GM18526 (cell line): ENCODE data around the gene OSBPL2.

Source experiments
- POLR2A ChIP-seq: IDR thresholded peaks from 3 replicates; pipeline ENCODE4 v1.6.1; 2011; ENCODE audit not compliant: insufficient read length; ENCODE audit errors: extremely low read depth

OSBPL2 gene

DNA sequence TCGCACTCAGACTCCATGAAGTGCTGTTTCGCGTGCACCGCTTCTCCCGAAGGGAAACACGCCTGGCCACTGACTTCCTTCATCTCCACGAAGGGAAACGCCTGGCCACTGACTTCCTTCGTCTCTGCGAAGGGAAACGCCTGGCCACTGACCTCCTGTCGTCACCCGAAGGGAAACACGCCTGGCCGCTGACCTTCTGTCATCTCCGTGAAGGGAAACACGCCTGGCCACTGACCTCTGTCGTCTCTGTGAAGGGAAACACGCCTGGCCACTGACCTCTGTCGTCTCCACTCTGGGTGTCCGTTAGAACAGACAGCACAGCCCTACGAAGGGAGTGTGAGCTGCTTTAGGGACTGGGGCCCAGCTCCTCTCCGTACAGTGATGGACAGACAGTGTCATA lies 47.4 kb downstream of the OSBPL2 start:
- TF ChIP-seq POLR2A, result no peak

DNA sequence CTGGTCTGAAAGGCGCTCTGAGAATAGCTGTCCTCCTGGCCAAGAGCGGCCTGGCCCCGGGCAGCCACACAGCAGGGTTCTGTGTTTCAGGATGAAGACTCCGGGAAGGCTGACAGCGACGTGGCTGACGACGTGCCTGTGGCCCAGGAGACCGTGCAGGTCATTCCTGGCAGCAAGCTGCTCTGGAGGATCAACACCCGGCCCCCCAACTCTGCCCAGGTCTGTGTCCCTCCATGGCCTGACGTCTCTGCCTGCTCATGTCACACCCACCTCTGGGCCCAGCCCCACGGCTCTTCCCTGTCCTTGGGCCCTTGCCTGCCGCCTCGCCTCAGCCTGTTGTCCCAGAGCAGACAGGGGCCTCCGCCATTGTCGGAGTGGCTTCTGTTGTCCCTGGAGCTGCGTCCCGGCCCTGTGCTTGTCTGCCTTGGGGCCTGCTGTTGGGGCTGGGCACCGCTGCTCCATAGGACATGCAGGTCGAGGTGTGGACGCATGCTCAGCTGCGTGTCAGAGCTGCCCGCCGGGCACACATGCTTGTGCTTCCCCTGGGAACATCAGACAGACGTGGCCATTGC lies 48.3 kb downstream of the OSBPL2 start:
- TF ChIP-seq POLR2A, result no peak

DNA sequence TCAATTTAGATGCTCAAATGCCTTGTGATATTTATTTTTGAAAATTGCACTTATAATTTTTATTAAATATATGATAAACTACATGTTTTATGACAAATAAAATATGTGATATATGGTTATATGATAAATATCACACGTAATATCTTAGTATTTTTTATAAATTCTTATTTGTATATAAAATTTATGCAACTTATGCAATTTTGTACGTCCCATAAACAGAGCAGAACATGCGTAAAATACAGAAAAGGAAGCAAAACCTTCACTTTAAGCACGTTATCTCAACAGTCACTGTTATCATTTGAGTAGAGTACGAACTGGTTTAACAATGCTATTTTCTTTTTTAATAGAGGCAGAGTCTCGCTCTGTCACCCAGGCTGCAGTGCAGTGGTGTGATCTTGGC lies 48.8 kb downstream of the OSBPL2 start:
- TF ChIP-seq POLR2A, result no peak

DNA sequence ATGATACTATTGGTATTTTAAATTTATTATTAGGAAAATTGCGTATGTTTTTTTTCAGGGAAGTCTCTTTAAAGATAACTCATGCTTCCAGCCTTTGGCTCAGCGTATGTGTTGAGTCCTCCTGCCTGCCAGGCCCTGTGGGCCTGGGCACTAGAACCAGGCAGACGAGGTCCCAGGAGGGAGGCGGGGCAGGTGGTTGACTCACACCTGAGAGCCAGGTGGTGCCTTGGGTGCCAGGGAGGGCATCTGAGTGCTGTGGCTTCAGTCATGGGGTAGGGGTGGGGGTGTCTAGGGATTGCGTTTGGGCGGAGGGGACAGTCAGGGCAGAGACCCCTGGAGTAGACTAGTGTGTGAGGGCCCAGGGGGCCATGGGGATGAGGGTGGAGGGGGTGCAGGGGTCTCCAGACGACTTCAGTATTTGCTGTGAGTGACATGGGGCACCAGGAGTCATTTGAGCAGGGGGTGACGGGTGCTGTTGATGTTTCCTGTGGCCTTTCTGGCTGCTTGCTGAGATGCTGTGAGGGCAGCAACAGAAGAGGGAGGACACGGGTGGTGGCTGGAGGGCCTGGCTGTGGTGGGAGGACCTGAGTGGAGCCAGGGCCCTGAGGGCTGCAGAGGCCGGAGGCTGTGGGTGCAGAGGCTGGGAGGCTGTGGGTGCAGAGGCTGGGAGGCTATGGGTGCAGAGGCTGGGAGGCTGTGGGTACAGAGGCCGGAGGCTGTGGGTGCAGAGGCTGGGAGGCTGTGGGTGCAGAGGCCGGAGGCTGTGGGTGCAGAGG lies 49.6 kb downstream of the OSBPL2 start:
- TF ChIP-seq POLR2A, result no peak

DNA sequence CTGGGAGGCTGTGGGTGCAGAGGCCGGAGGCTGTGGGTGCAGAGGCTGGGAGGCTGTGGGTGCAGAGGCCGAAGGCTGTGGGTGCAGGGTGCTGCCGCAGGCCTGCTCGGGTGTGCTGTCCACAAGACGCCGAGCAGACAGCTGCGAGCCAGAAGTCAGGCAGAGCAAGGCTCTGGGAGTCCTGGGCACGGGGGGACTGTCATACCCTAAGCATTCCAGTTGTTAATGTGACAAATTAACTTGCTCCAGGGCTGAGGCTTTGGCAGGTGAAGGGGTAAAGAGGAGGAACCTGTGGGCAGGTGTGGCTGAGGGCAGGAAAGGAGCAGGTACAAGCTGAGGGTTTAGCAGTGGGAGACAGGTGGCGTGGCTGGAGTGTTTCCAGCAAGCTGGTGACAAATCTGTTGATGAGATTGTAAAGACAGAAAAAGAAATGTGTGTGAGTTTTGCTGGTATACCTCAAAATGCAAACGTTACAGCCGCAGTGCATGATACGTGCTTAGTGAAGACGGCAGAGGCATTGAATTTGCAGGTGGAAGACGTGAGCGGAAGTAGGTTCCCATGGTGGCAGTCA lies 50.3 kb downstream of the OSBPL2 start:
- no peak for TF ChIP-seq POLR2A

DNA sequence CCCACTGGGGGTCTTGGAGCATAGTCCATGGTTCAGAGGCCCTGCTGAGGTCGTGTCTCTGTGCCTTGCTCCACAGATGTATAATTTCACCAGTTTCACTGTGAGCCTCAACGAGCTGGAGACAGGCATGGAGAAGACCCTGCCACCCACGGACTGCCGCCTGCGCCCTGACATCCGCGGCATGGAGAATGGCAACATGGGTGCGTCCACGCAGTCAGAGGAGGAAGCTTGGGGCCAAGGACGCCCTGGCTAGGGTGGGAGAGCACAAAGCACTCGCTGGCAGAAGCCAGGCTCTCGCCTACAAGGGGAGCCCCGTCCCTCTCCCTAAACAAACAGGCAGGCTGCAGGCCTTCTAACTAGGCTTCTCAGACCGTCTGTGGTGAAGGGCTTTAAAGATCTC lies 50.8 kb downstream of the OSBPL2 start:
- no peak for TF ChIP-seq POLR2A

DNA sequence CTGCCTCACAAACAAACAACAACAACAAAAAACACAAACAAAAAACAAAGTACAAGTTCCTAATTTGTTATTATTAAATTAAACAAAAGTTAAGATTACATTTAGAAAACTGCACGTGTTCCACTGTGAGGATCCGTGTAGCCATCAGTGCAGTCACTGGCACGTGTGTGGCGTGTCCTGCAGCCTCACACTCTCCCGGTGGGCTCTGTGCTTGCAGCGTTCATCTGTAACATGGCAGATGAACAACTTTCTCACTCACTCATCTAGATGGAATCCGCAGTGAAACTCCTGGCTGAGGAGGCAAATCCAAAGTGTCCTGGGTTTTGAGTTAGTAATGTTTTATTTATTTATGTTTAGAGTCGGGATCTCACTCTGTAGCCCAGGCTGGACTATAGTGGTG lies 51.6 kb downstream of the OSBPL2 start:
- TF ChIP-seq POLR2A, result no peak

DNA sequence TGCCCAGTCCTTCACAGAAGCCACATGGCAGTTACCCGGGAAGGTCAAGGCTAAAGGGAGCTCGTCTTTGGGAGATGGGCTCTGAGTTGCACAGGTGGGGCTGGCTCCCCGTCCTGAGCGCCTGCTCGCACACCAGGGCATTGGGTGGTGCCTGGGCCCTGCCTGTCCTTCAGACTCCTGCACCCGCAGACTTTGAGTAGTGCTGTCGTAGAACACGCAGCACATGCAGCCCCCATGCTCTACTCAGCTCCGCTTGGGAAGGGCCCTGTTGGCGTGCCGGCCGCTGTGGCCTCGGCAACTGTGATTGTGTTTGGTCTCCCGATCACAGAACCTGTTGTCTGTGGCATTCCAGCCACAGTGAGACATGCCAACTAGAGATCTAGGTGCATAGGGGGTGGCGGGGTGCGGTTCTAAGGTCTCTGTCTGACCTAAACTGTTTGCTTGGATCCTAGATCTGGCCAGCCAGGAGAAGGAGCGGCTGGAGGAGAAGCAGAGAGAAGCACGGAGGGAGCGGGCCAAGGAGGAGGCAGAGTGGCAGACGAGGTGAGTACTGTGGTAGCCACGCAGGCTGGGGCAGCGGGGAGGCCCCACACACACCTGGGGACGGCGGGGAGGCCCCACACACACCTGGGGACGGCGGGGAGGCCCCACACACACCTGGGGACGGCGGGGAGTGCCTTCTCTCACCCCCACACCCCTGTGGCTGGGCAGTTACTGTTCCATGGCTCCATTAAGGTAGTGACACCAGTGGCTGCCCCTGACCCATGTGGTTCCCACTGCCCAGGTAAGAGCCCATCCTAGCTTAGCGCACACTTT lies 53.1 kb downstream of the OSBPL2 start:
- no peak for TF ChIP-seq POLR2A

DNA sequence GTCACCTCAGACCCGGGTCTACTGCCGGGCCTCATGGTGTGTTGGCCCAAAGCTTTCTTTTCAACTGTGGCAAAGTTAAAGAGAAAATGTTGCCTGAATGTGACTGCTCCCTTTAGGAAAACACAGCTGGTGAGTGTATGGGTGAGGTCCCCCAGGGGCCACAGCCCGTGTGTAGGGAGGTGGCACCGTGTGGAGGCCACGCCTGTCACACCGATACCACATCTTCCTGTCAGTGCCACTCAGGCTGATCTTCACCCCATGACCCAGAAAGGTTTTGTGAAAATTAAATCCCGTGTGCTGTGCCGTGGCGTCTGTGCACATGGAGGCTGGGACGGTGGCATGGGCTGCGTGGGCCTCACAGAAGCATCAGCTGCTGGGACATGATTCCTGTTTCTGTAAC lies 53.8 kb downstream of the OSBPL2 start:
- no peak for TF ChIP-seq POLR2A

DNA sequence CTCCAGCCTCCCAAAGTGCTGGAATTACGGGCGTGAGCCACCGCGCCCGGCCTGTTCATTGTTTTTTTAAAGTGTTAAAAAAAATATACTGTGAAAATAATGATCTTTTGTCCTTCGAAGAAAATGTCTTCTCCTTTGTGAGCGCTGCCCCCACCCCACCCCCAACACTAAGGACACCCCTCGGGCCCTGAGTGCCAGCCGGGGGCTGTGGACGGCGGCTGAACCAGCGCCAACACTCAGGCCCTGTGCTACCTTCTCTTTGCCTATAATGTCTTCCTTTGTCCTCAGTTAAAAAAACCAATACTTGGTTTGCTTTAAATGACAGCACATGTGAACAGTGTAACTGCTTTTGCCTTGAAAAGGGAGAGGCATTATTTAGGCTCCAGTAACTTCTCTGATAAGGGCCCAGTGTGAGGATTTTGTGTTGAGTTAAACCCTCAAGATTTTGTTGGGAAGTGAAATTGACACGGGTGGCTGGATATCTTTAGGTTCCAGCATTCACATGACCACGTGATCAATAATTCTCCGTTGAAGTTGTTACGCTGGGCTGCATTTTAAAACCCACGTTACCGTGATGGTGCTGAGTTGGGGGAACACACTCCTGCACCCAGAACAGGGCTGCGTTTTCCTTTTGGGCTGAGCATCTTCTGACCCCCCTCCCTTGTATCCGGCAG lies 54.9 kb downstream of the OSBPL2 start:
- TF ChIP-seq POLR2A, result no peak

DNA sequence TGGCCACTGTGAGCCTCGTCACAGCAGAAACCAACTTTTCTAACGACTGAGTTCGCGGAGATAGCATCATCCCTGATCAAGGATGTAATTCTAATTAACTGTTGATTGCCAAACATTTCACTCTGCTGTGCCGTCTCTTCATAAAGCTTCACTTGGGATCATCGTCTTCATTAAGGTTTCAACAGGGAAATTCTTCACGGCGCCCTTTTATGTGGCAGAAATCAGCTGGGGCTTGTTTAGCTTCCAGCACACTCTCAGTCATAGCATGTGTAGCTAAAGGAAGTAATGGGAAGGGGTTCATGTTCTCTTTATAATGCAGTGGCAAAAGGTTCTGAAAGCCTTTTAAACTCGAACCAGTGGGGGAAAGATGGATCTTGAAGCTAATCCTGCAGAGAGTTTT lies 55.6 kb downstream of the OSBPL2 start:
- TF ChIP-seq POLR2A, result no peak

DNA sequence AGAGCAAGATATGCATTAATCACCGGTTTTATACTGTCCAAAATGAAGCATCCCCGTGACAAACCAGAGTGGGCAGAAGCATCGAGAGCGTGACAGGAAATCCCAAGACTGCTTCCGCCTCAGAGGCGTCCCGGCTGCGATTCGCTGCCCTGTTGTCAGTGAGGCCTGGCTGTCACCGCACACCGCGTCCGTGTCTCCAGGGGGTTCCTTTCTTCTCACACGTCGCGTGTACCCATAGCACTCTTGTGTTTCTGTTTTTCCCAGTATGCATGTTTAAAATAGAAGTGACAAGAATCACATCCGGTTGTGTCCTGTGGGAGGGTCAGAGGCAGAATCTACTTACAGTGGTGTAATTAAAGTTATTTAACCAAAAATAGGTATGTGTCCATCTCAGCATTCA lies 56.2 kb downstream of the OSBPL2 start:
- TF ChIP-seq POLR2A, result no peak

DNA sequence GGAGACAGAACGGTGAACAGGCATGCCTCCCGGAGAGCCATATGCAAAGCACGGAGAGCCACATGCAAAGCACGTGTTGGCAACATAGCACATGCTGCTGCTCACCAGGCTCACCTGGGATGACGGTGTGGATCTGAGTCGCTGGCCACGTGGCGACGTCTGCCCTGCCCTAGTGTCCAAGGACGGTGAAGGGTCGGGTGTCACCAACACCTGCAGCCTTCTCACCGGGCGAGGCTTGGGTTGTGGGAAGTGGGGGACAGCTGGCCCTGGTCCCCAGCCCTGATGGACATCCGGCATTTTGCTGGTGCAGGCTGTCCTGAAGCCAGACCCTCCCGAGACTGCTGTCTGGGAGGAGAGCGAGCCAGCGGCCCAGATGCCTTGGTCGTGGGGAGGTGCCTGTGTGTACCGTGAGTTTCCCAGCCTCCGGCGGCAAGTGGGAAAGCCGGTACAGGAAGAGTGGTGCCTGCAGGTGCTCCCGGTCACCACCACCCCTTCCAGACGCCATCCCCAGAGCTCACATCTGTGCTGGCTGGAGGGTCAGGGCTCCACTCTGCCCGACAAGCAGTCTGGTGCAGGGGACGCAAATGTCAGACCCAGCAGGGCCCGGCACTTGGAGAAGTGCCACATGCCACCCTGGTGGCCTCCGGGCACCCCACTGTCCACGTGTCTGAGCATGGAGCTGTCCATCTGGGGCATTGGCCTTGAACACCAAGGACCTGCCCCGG lies 58.6 kb downstream of the OSBPL2 start:
- no peak for TF ChIP-seq POLR2A

DNA sequence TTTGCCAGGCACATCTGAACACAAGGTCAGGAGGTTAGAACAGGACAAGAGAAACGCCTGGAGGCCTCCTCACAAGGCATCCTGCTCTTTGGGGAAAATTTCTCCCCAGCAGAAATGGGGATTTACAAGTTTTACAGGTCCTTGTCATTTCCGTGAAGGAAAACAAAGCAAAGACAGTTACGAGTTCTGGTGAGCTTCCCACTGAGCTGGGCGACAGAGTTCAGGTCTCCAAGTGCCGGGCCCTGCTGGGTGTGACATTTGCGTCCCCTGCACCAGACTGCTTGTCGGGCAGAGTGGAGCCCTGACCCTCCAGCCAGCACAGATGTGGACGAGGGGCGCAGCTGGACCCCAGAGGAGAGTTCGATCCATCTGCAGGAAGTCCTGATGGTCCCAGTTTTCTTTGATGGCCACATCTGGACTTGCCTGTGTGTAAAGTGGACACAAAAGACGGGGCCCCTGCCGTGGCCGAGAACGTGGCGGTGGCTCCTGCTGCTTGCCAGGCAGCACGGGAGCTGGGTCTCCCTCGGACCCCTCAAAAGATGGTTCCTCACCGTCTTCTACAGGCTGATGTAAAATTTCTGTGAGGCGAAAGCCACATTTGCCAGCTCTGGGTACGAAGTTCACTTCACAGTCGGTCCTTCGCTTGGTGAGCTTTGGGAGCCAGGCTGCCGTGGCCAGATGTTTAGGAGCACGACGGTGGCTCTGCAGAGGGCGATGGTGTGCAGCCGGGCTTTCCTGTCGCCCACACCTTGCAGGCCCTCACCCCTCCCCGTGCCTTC lies 59.3 kb downstream of the OSBPL2 start:
- TF ChIP-seq POLR2A, result no peak
